Tibial artery (tissue), 4 donors: ENCODE measurements around the gene MGAT5.

Source experiments
- DNase-seq, 2 donors: peaks; one replicate each; pipeline ENCODE4 v3.0.0-alpha.2; 2019
- H3K27ac ChIP-seq, 2 donors: fragments of 200-600 bp; sonication (generic) in 1 of 2; 1 replicate in 1 of 2; 2 replicates in 1 of 2; pipeline ENCODE4 v1.5.1; 2018 to 2019; ENCODE audit warnings: mild to moderate bottlenecking in 1 of 2
- H3K27me3 ChIP-seq, 2 donors: fragments of 200-600 bp; sonication (generic) in 1 of 2; one replicate each; pipeline versions ENCODE4 v1.5.1 to v1.6.0; 2016 to 2019
- H3K36me3 ChIP-seq, 3 donors: fragments of 200-600 bp; sonication (generic) in 2 of 3; one replicate each; pipeline ENCODE4 v1.5.1; 2016 to 2019; ENCODE audit warnings: mild to moderate bottlenecking in 2 of 3
- H3K4me1 ChIP-seq, 4 donors: fragments of 200-600 bp; sonication (generic) in 2 of 4; 1 replicate in 3 of 4; 2 replicates in 1 of 4; pipeline ENCODE4 v1.5.1; 2016 to 2019
- H3K4me3 ChIP-seq, 2 donors: fragments of 200-600 bp; sonication (generic) in 1 of 2; 1 replicate in 1 of 2; 2 replicates in 1 of 2; pipeline ENCODE4 v1.5.1; 2018 to 2019; ENCODE audit warnings: mild to moderate bottlenecking in 2 of 2
- H3K9me3 ChIP-seq, 3 donors: fragments of 200-600 bp; sonication (generic) in 1 of 3; one replicate each; pipeline ENCODE4 v1.5.1; 2016 to 2019
- CTCF ChIP-seq, 2 experiments: fragments of 200-600 bp in 1 of 2; fragments of 450-650 bp in 1 of 2; IDR thresholded peaks; one replicate each; pipeline ENCODE4 v1.5.1; 2017 to 2019; ENCODE audit warnings: antibody characterized with exemption in 2 of 2, mild to moderate bottlenecking in 1 of 2, moderate library complexity in 1 of 2
- intact Hi-C: fragments of 100-400 bp; cut with DNase I; formaldehyde crosslinking; loops from one replicate; pipeline ENCODE4 v1.15.0; 2023; ENCODE audit warnings: low total_unique reads

The MGAT5 gene

GRCh38 chr2:134325696-134326095 is 71.8 kb downstream of the MGAT5 start:
- TF ChIP-seq CTCF (IDR thresholded peaks at IDR 0.05), result no peak
- intact Hi-C loops, result no loop called here
- H3K4me3 ChIP-seq, result no peak overlapping the region
- DNase-seq, result no peak
- no peaks in the 10 kb centered on the region for H3K36me3 ChIP-seq
- no peaks in the 10 kb centered on the region for H3K27me3 ChIP-seq
- peaks cover 0 to 18% (median 3%) of the 10 kb centered on the region in 4 donors for H3K4me1 ChIP-seq
- no peak overlapping the region for H3K27ac ChIP-seq
- H3K9me3 ChIP-seq, result no peaks in the 10 kb centered on the region

DNA sequence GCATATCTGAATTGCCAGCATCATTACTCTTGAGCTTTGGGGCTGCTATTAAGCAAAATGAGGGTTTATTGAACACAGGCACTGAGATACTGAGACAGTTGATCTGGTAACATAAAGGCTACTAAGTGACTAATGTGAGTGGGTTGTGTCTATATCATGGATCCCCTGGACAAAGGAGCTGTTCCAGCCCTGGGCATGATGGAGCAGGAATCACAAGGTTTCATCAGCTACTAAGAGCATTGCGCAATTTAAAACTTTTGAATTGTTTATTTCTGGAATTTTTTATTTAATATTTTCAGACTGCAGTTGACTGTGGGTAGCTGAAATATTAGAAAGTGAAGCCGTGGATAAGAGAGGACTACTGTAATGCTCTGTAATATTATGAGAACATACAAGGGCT is 73.5 kb downstream of the MGAT5 start:
- no peak overlapping the region for H3K27ac ChIP-seq
- TF ChIP-seq CTCF (IDR thresholded peaks at IDR 0.05), result no peak
- intact Hi-C loops, result no loop called here
- H3K36me3 ChIP-seq, result no peaks in the 10 kb centered on the region
- H3K4me1 ChIP-seq, result peaks cover 0 to 18% (median 3%) of the 10 kb centered on the region in 4 donors
- no peaks in the 10 kb centered on the region for H3K27me3 ChIP-seq
- no peak for DNase-seq
- no peaks in the 10 kb centered on the region for H3K9me3 ChIP-seq
- H3K4me3 ChIP-seq, result no peak overlapping the region

GRCh38 chr2:134331081-134331480 is 77.2 kb downstream of the MGAT5 start:
- intact Hi-C loops, result no loop called here
- Histone ChIP-seq H3K4me1 (peaks cover 0 to 19% (median 4%) of the 10 kb centered on the region in 4 donors), H3K27ac (no peak overlapping the region), H3K4me3 (no peak overlapping the region), H3K9me3 (no peaks in the 10 kb centered on the region), H3K27me3 (no peaks in the 10 kb centered on the region), H3K36me3 (no peaks in the 10 kb centered on the region)
- TF ChIP-seq CTCF (IDR thresholded peaks at IDR 0.05), result no peak
- DNase-seq, result no peak

GRCh38 chr2:134333646-134334189 is 79.8 kb downstream of the MGAT5 start:
- no peak overlapping the region for H3K4me3 ChIP-seq
- no peak for DNase-seq
- no peak overlapping the region for H3K27ac ChIP-seq
- H3K9me3 ChIP-seq, result no peaks in the 10 kb centered on the region
- TF ChIP-seq CTCF (IDR thresholded peaks at IDR 0.05), result no peak
- no peaks in the 10 kb centered on the region for H3K27me3 ChIP-seq
- no peaks in the 10 kb centered on the region for H3K36me3 ChIP-seq
- peaks cover 0 to 19% (median 4%) of the 10 kb centered on the region in 4 donors for H3K4me1 ChIP-seq
- intact Hi-C loops, result no loop called here

- intact Hi-C loops, result no loop called here
- Histone ChIP-seq H3K36me3 (no peaks in the 10 kb centered on the region), H3K4me3 (no peak overlapping the region), H3K27ac (no peak overlapping the region), H3K9me3 (no peaks in the 10 kb centered on the region), H3K4me1 (peaks cover 0 to 19% (median 4%) of the 10 kb centered on the region in 4 donors), H3K27me3 (no peaks in the 10 kb centered on the region)
- TF ChIP-seq CTCF (IDR thresholded peaks at IDR 0.05), result no peak
- no peak for DNase-seq
Observed at GRCh38 chr2:134334542-134335353, 80.9 kb downstream of the MGAT5 start.
